Lower leg skin (tissue), 3 donors: ENCODE data around the gene CCDC78.

Experiments used
- CTCF ChIP-seq, 3 donors: fragments of 450-650 bp; IDR thresholded peaks; one replicate each; pipeline ENCODE4 v1.5.1; 2016; ENCODE audit warnings: antibody characterized with exemption in 3 of 3, mild to moderate bottlenecking in 3 of 3, moderate library complexity in 2 of 3
- POLR2A ChIP-seq, 2 donors: fragments of 450-650 bp; IDR thresholded peaks; one replicate each; pipeline ENCODE4 v1.6.1; 2016 to 2017; ENCODE audit warnings: antibody characterized with exemption in 2 of 2, mild to moderate bottlenecking in 1 of 2, moderate library complexity in 1 of 2

GRCh38 chr16:702341-702740 lies 23.9 kb downstream of the CCDC78 start:
- no peak for TF ChIP-seq CTCF (IDR thresholded peaks at IDR 0.05)
- no peak for TF ChIP-seq POLR2A (IDR thresholded peaks at IDR 0.05)
